Ovary (tissue), 3 donors: ENCODE results near the gene BCAN.
"Not testable (repeated sequence)": the region's sequence is repeated elsewhere in the genome, so short reads cannot be mapped to it uniquely, and the experiment has no call there.

ENCODE experiments used
- CTCF ChIP-seq, 3 donors: fragments of 450-650 bp in 2 of 3; fragments of 200-600 bp in 1 of 3; IDR thresholded peaks; one replicate each; pipeline versions ENCODE4 v1.5.1 to v1.8.0; 2016 to 2022; ENCODE audit warnings: antibody characterized with exemption in 3 of 3, mild to moderate bottlenecking in 1 of 3
- EP300 ChIP-seq: sonication (generic); formaldehyde crosslinking; IDR thresholded peaks from one replicate; pipeline ENCODE4 v1.6.1; 2017; ENCODE audit warnings: antibody characterized with exemption
- POLR2A ChIP-seq: fragments of 450-650 bp; IDR thresholded peaks from one replicate; pipeline ENCODE4 v1.6.1; 2017; ENCODE audit warnings: antibody characterized with exemption, mild to moderate bottlenecking, moderate library complexity
- donor health status: DM: no; HTN: no; CAD: no.

DNA sequence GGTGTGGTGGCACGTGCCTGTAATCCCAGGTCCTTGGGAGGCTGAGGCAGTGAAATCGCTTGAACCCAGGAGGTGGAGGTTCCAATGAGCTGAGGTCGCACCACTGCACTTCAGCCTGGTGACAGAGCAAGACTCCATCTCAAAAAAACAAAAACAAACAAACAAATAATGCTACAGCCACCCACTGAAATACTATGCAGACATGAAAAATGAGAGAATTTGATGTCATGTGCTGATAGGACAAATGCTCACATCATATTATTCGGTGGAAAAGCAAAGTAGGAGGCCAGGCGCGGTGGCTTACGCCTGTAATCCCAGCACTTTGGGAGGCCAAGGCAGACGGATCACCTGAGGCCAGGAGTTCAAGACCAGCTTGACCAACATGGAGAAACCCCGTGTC lies 31.8 kb upstream of the BCAN start:
- not testable (repeated sequence) for TF ChIP-seq CTCF (IDR thresholded peaks at IDR 0.05); POLR2A; EP300
